ENCODE data around the gene RAD23A. TPM values are rescaled to one million over a fixed set of nuclear protein-coding genes. Genes with fewer than 3 reads are reported as not detected.
"Not testable (repeated sequence)": the region's sequence is repeated elsewhere in the genome, so short reads cannot be mapped to it uniquely, and the experiment has no call there.

The RAD23A gene
- total and polyA plus RNA-seq, 2 experiments from 2014 or later: 107 to 177 TPM

- H3K79me2 ChIP-seq (ENCODE audit: insufficient read depth): peaks cover 95% of the 10 kb centered on the region
- TF ChIP-seq EZH2phosphoT487 (IDR thresholded peaks at IDR 0.05; ENCODE audit: insufficient read depth, low read depth) (no peak), EZH2 (IDR thresholded peaks at IDR 0.05; ENCODE audit: insufficient read depth, poor library complexity, severe bottlenecking) (no peak)
- no peak overlapping the region for H3K4me3 ChIP-seq
- H4K20me1 ChIP-seq (ENCODE audit: insufficient read depth): no peaks in the 10 kb centered on the region
- peak overlapping the region; percentile 99 for H3K27ac ChIP-seq
- peak; percentile 94 for DNase-seq
- H3K36me3 ChIP-seq (ENCODE audit: low read depth): peaks cover 18% of the 10 kb centered on the region; the same call in 1 of the 2 replicates
- H3K4me1 ChIP-seq (ENCODE audit: insufficient read depth): peaks cover 20% of the 10 kb centered on the region
- H3K27me3 ChIP-seq (replicated peaks; ENCODE audit: insufficient read depth): no peaks in the 10 kb centered on the region
- in situ Hi-C loops (cut with MboI): loop anchor here (25.0 kb wide), 1 partner anchor 635 kb away; no protein-coding TSS in a partner anchor
- H2AFZ ChIP-seq: no peak overlapping the region
- no peaks in the 10 kb centered on the region for H3K9me2 ChIP-seq (ENCODE audit: insufficient read depth)
- H3K9ac ChIP-seq: peak overlapping the region; percentile 91
- 44 to 45% methylated on average over 12 of the region's 12 CpGs for WGBS, 2 experiments (ENCODE audit: low coverage in 1 of 2, low lambda C conversion rate in 2 of 2, missing lambda C conversion rate in 2 of 2)
- H3K9me3 ChIP-seq (ENCODE audit: low read depth): no peaks in the 10 kb centered on the region
- peaks cover 50% of the 10 kb centered on the region for H3F3A ChIP-seq (ENCODE audit: insufficient read depth)
- peak overlapping the region; percentile 50 for H3K4me2 ChIP-seq (ENCODE audit: unreplicated experiment)
Observed at GRCh38 chr19:12952488-12953137, 7.0 kb downstream of the RAD23A start.

- Histone ChIP-seq H3K4me2 (ENCODE audit: unreplicated experiment) (peak overlapping the region; percentile 50), H3K9ac (peak overlapping the region; percentile 91)
Observed at GRCh38 chr19:12953138-12953798, 7.6 kb downstream of the RAD23A start.

GRCh38 chr19:12953799-12954611 lies 8.3 kb downstream of the RAD23A start:
- no peaks in the 10 kb centered on the region for H4K20me1 ChIP-seq (ENCODE audit: insufficient read depth)
- H3K36me3 ChIP-seq (ENCODE audit: low read depth): peaks cover 18% of the 10 kb centered on the region; the same call in 1 of the 2 replicates
- TF ChIP-seq EZH2phosphoT487 (IDR thresholded peaks at IDR 0.05; ENCODE audit: insufficient read depth, low read depth) (no peak), EZH2 (IDR thresholded peaks at IDR 0.05; ENCODE audit: insufficient read depth, poor library complexity, severe bottlenecking) (no peak)
- peak overlapping the region; percentile 91 for H3K9ac ChIP-seq
- peak; percentile 15 for DNase-seq
- WGBS, 2 experiments (ENCODE audit: low coverage in 1 of 2, low lambda C conversion rate in 2 of 2, missing lambda C conversion rate in 2 of 2): 63 to 67% methylated on average over 11 of the region's 12 CpGs
- H3K9me3 ChIP-seq (ENCODE audit: low read depth): no peaks in the 10 kb centered on the region
- H3K9me2 ChIP-seq (ENCODE audit: insufficient read depth): no peaks in the 10 kb centered on the region
- no peak overlapping the region for H3K4me3 ChIP-seq
- H3K27me3 ChIP-seq (replicated peaks; ENCODE audit: insufficient read depth): no peaks in the 10 kb centered on the region
- H3K4me2 ChIP-seq (ENCODE audit: unreplicated experiment): peak overlapping the region; percentile 50
- H2AFZ ChIP-seq: no peak overlapping the region
- peaks cover 19% of the 10 kb centered on the region for H3K4me1 ChIP-seq (ENCODE audit: insufficient read depth)
- peaks cover 50% of the 10 kb centered on the region for H3F3A ChIP-seq (ENCODE audit: insufficient read depth)
- in situ Hi-C loops (cut with MboI): loop anchor here (25.0 kb wide), 1 partner anchor 633 kb away; no protein-coding TSS in a partner anchor
- peaks cover 86% of the 10 kb centered on the region for H3K79me2 ChIP-seq (ENCODE audit: insufficient read depth)
- H3K27ac ChIP-seq: peak overlapping the region; percentile 99

More at GRCh38 chr19:12953138-12953798, 7.6 kb downstream of the RAD23A start:
- Histone ChIP-seq H3K4me3 (peak overlapping the region; percentile 31), H2AFZ (no peak overlapping the region), H4K20me1 (ENCODE audit: insufficient read depth) (no peaks in the 10 kb centered on the region), H3F3A (ENCODE audit: insufficient read depth) (peaks cover 50% of the 10 kb centered on the region), H3K27ac (peak overlapping the region; percentile 99), H3K79me2 (ENCODE audit: insufficient read depth) (peaks cover 93% of the 10 kb centered on the region), H3K9me3 (ENCODE audit: low read depth) (no peaks in the 10 kb centered on the region), H3K4me1 (ENCODE audit: insufficient read depth) (peaks cover 19% of the 10 kb centered on the region), H3K9me2 (ENCODE audit: insufficient read depth) (no peaks in the 10 kb centered on the region), H3K36me3 (ENCODE audit: low read depth) (peaks cover 18% of the 10 kb centered on the region; the same call in 1 of the 2 replicates), H3K27me3 (replicated peaks; ENCODE audit: insufficient read depth) (no peaks in the 10 kb centered on the region)
- DNase-seq: peak; percentile 69
- in situ Hi-C loops (cut with MboI): loop anchor here (25.0 kb wide), 1 partner anchor 634 kb away; no protein-coding TSS in a partner anchor
- TF ChIP-seq EZH2 (IDR thresholded peaks at IDR 0.05; ENCODE audit: insufficient read depth, poor library complexity, severe bottlenecking) (no peak), EZH2phosphoT487 (IDR thresholded peaks at IDR 0.05; ENCODE audit: insufficient read depth, low read depth) (no peak)
- 45% methylated on average over 11 of the region's 11 CpGs for WGBS, 2 experiments (ENCODE audit: low coverage in 1 of 2, low lambda C conversion rate in 2 of 2, missing lambda C conversion rate in 2 of 2)

GRCh38 chr19:12954612-12954962 lies 8.9 kb downstream of the RAD23A start:
- Histone ChIP-seq H3K36me3 (ENCODE audit: low read depth) (peaks cover 18% of the 10 kb centered on the region; the same call in 1 of the 2 replicates), H2AFZ (no peak overlapping the region), H3K4me3 (0 out of 2 replicates have a peak overlapping the region, but pooled peaks have one; percentile 79), H3K9me3 (ENCODE audit: low read depth) (no peaks in the 10 kb centered on the region), H3F3A (ENCODE audit: insufficient read depth) (peaks cover 50% of the 10 kb centered on the region), H3K4me1 (ENCODE audit: insufficient read depth) (peaks cover 19% of the 10 kb centered on the region), H3K9me2 (ENCODE audit: insufficient read depth) (no peaks in the 10 kb centered on the region), H3K27ac (peak overlapping the region; percentile 99), H3K9ac (peak overlapping the region; percentile 91; the same call in 1 of the 2 replicates), H4K20me1 (ENCODE audit: insufficient read depth) (no peaks in the 10 kb centered on the region), H3K79me2 (ENCODE audit: insufficient read depth) (peaks cover 80% of the 10 kb centered on the region), H3K27me3 (replicated peaks; ENCODE audit: insufficient read depth) (no peaks in the 10 kb centered on the region), H3K4me2 (ENCODE audit: unreplicated experiment) (peak overlapping the region; percentile 18)
- TF ChIP-seq EZH2phosphoT487 (IDR thresholded peaks at IDR 0.05; ENCODE audit: insufficient read depth, low read depth): no peak
- no peak for TF ChIP-seq EZH2 (IDR thresholded peaks at IDR 0.05; ENCODE audit: insufficient read depth, poor library complexity, severe bottlenecking)
- DNase-seq: no peak
- whole genome bisulfite sequencing, 2 experiments (ENCODE audit: low coverage in 1 of 2, low lambda C conversion rate in 2 of 2, missing lambda C conversion rate in 2 of 2): 14 to 20% methylated on average over 1 of the region's 1 CpG
- in situ Hi-C loops (cut with MboI): loop anchor here (25.0 kb wide), 1 partner anchor 633 kb away; no protein-coding TSS in a partner anchor

DNA sequence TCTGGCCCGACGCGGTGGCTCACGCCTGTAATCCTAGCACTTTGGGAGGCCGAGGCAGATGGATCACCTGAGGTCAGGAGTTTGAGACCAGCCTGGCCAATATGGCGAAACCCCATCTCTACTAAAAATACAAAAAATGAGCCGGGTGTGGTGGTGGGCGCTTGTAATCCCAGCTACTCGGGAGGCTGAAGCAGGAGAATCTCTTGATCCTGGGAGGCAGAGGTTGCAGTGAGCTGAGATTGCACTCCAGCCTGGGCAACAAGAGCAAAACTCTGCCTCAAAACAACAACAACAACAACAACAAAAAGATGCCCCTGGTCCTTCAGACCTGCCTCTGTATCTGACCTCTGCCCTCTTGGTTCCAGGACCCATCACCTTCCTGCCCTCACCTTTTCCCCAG lies 9.9 kb downstream of the RAD23A start:
- in situ Hi-C loops (cut with MboI): loop anchor here (25.0 kb wide), 1 partner anchor 632 kb away; no protein-coding TSS in a partner anchor
- Histone ChIP-seq H3K36me3 (ENCODE audit: low read depth) (peaks cover 17% of the 10 kb centered on the region; the same call in 1 of the 2 replicates), H3K4me2 (ENCODE audit: unreplicated experiment) (peak overlapping the region; percentile 78), H3K79me2 (ENCODE audit: insufficient read depth) (peaks cover 70% of the 10 kb centered on the region), H3K4me1 (ENCODE audit: insufficient read depth) (peaks cover 19% of the 10 kb centered on the region), H3F3A (ENCODE audit: insufficient read depth) (peaks cover 49% of the 10 kb centered on the region), H3K9ac (peak overlapping the region; percentile 91), H3K4me3 (peak overlapping the region; percentile 79), H3K27ac (peak overlapping the region; percentile 99)
- WGBS, 2 experiments (ENCODE audit: low coverage in 1 of 2, low lambda C conversion rate in 2 of 2, missing lambda C conversion rate in 2 of 2): 96 to 97% methylated on average over 4 to 9 of the region's 9 CpGs
- not testable (repeated sequence) for H4K20me1 ChIP-seq (ENCODE audit: insufficient read depth); DNase-seq; H2AFZ ChIP-seq; H3K27me3 ChIP-seq (replicated peaks; ENCODE audit: insufficient read depth); H3K9me3 ChIP-seq (ENCODE audit: low read depth); H3K9me2 ChIP-seq (ENCODE audit: insufficient read depth)

All from GM23248 (cell line).